ENCODE results near the gene PHAF1. TPM values are rescaled to one million over a fixed set of nuclear protein-coding genes. Genes with fewer than 3 reads are reported as not detected.

The PHAF1 gene
- total and polyA plus RNA-seq, 4 donors, result 26.6 to 42.4 (median 28.4) TPM

DNA sequence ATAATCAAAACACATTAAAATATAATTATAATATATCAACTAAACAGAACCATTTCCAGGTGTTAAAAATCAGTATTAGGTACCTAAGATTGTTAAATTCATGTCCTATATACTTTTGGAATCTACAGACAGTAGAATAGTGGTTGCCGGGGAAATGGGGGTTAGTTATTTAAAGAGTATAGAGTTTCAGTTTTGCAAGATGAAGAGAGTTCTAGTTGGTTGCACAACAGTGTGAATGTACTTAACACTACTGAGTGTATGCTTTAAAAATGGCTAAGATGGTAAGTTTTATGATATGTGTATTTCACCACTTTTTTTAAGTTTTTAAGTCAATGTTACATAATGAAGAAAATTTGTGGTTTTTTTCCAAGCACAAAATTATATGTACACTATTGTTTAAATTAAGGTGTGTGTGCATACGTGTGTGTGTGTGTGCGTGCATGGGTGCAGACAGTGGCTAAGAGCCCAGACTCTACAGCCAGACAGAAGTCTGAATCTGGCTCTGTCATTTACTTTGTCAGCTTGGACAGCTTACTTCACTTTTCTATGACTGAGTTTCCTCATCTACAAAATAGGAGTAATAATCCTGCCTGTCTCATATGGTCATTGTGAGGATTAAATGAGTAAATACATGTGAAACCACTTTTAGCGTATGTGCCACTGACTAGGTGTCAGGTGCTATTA is 25.3 kb upstream of the PHAF1 start:
- Histone ChIP-seq H3K27me3 (ENCODE audit: control insufficient read depth in 4 of 4, insufficient read depth in 4 of 4, low read length in 3 of 4) (no peaks in the 10 kb centered on the region), H3K9ac (ENCODE audit: low read depth in 1 of 2, low read length in 2 of 2) (no peak overlapping the region), H3K4me3 (ENCODE audit: low read depth in 1 of 3, low read length in 3 of 3) (no peak overlapping the region), H3K9me3 (ENCODE audit: control insufficient read depth in 4 of 4, low read length in 3 of 4) (no peaks in the 10 kb centered on the region), H3K27ac (ENCODE audit: low read depth in 1 of 2, low read length in 2 of 2) (no peak overlapping the region), H3K4me1 (ENCODE audit: control insufficient read depth in 4 of 4, insufficient read depth in 4 of 4, low read length in 3 of 4) (no peaks in the 10 kb centered on the region), H3K36me3 (ENCODE audit: control insufficient read depth in 4 of 4, insufficient read depth in 3 of 4, low read depth in 1 of 4, low read length in 3 of 4) (peaks cover 0 to 3% (median 0%) of the 10 kb centered on the region in 4 donors)
- TF ChIP-seq REST (IDR thresholded peaks at IDR 0.05), result no peak
- no peak for TF ChIP-seq SP1 (IDR thresholded peaks at IDR 0.05)
- no peak for TF ChIP-seq RAD21 (IDR thresholded peaks at IDR 0.05)
- TF ChIP-seq, protein P1, sequence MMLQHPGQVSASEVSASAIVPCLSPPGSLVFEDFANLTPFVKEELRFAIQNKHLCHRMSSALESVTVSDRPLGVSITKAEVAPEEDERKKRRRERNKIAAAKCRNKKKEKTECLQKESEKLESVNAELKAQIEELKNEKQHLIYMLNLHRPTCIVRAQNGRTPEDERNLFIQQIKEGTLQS (IDR thresholded peaks at IDR 0.05), result no peak
- TF ChIP-seq JUND (IDR thresholded peaks at IDR 0.05), result no peak
- TF ChIP-seq, protein P2, sequence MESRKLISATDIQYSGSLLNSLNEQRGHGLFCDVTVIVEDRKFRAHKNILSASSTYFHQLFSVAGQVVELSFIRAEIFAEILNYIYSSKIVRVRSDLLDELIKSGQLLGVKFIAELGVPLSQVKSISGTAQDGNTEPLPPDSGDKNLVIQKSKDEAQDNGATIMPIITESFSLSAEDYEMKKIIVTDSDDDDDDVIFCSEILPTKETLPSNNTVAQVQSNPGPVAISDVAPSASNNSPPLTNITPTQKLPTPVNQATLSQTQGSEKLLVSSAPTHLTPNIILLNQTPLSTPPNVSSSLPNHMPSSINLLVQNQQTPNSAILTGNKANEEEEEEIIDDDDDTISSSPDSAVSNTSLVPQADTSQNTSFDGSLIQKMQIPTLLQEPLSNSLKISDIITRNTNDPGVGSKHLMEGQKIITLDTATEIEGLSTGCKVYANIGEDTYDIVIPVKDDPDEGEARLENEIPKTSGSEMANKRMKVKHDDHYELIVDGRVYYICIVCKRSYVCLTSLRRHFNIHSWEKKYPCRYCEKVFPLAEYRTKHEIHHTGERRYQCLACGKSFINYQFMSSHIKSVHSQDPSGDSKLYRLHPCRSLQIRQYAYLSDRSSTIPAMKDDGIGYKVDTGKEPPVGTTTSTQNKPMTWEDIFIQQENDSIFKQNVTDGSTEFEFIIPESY (IDR thresholded peaks at IDR 0.05), result no peak
- TF ChIP-seq NR2F2 (IDR thresholded peaks at IDR 0.05), result no peak
- TF ChIP-seq FOXA2 (IDR thresholded peaks at IDR 0.05), result no peak
- no peak for TF ChIP-seq GABPA (IDR thresholded peaks at IDR 0.05 in 1 of 2, conservative IDR thresholded peaks at IDR 0.05 in 1 of 2)
- no peak for TF ChIP-seq TAF1 (conservative IDR thresholded peaks at IDR 0.05)
- TF ChIP-seq RXRA (IDR thresholded peaks at IDR 0.05), result no peak
- no peak for TF ChIP-seq HNF4A (conservative IDR thresholded peaks at IDR 0.05)
- no peak for TF ChIP-seq HNF4G (IDR thresholded peaks at IDR 0.05)
- TF ChIP-seq FOXA1 (IDR thresholded peaks at IDR 0.05), result no peak
- TF ChIP-seq, protein P3, sequence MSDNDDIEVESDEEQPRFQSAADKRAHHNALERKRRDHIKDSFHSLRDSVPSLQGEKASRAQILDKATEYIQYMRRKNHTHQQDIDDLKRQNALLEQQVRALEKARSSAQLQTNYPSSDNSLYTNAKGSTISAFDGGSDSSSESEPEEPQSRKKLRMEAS (IDR thresholded peaks at IDR 0.05), result no peak
- TF ChIP-seq YY1 (IDR thresholded peaks at IDR 0.05), result no peak
- DNase-seq (ENCODE audit: low spot score), result no peak
- 86% methylated on average over 4 of the region's 4 CpGs for WGBS

DNA sequence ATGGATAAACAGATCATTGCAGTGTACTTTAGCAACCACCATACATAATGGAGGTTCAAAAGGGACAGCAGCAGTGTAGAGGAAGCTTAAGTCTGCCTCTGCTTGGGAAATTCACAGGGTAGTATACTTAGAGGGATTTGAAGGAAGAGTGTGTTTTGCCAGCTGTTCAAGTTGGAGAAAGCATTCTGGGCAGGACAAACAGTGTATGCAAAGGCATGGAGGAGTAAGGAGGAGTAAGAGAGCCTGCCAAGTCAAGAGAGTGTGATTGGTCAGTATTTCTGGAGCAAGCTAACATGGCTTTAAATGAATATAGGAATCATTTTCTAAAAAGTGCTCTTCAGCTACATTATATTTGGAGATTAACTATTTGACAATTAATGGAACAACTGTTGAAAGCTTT is 22.9 kb upstream of the PHAF1 start:
- Histone ChIP-seq H3K9ac (ENCODE audit: low read depth in 1 of 2, low read length in 2 of 2) (no peak overlapping the region), H3K36me3 (ENCODE audit: control insufficient read depth in 4 of 4, insufficient read depth in 3 of 4, low read depth in 1 of 4, low read length in 3 of 4) (peaks cover 0 to 3% (median 0%) of the 10 kb centered on the region in 4 donors), H3K9me3 (ENCODE audit: control insufficient read depth in 4 of 4, low read length in 3 of 4) (no peaks in the 10 kb centered on the region), H3K27me3 (ENCODE audit: control insufficient read depth in 4 of 4, insufficient read depth in 4 of 4, low read length in 3 of 4) (no peaks in the 10 kb centered on the region), H3K4me1 (ENCODE audit: control insufficient read depth in 4 of 4, insufficient read depth in 4 of 4, low read length in 3 of 4) (no peaks in the 10 kb centered on the region), H3K4me3 (ENCODE audit: low read depth in 1 of 3, low read length in 3 of 3) (no peak overlapping the region), H3K27ac (ENCODE audit: low read depth in 1 of 2, low read length in 2 of 2) (no peak overlapping the region)
- no peak for DNase-seq (ENCODE audit: low spot score)
- no peak for TF ChIP-seq GABPA (IDR thresholded peaks at IDR 0.05 in 1 of 2, conservative IDR thresholded peaks at IDR 0.05 in 1 of 2)
- no peak for TF ChIP-seq RXRA (IDR thresholded peaks at IDR 0.05)
- TF ChIP-seq, protein P2 (IDR thresholded peaks at IDR 0.05), result no peak
- no peak for TF ChIP-seq NR2F2 (IDR thresholded peaks at IDR 0.05)
- TF ChIP-seq CTCF (IDR thresholded peaks at IDR 0.05; ENCODE audit: low read depth, low read length, missing input control), result no peak
- TF ChIP-seq REST (IDR thresholded peaks at IDR 0.05), result no peak
- TF ChIP-seq FOXA2 (IDR thresholded peaks at IDR 0.05), result no peak
